ENCODE measurements around the gene VRK3.

Gene VRK3

DNA sequence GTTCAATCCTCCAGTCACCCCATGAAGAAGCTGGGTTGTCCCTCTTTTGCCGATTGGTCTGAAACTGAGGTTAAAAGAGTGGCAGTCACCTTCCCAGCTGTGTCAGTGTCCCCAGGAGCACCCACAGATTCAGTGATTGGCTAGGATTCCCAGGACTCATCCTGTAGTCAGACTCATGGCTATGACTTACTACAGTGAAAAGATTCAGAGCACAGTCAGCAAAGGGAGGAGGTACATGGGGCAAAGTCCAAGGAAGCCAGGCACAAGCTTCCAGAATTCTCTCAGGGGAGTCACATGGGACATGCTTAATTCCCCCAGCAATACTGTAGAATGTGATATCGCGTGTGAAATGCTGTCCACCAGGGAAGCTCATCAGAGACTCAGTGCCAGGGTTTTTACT, 14.8 kb upstream of the VRK3 start:
- Histone ChIP-seq H3K4me3 (ENCODE audit: low read depth in 1 of 2, low read length in 2 of 2) (no peak overlapping the region), H3K9me3 (ENCODE audit: insufficient read depth, low read length, severe bottlenecking) (peaks cover 12% of the 10 kb centered on the region), H3K4me1 (ENCODE audit: insufficient read depth, low read length) (no peaks in the 10 kb centered on the region), H3K4me2 (ENCODE audit: insufficient read depth, low read length) (no peak overlapping the region), H3K9ac (ENCODE audit: low read depth, low read length) (no peak overlapping the region), H3K27ac (ENCODE audit: low read length) (no peak overlapping the region), H4K20me1 (ENCODE audit: insufficient read depth, low read length) (peaks cover 27% of the 10 kb centered on the region), H3K36me3 (ENCODE audit: insufficient read depth, low read length) (peaks cover 90% of the 10 kb centered on the region), H2AFZ (ENCODE audit: low read depth, low read length) (no peak overlapping the region), H3K27me3 (ENCODE audit: insufficient read depth, low read length, poor library complexity) (no peaks in the 10 kb centered on the region), H3K79me2 (ENCODE audit: insufficient read depth, low read length) (peaks cover 32% of the 10 kb centered on the region)
- DNase-seq (no peak), ATAC-seq (ENCODE audit: insufficient read depth, low read depth) (no peak)
- TF ChIP-seq, protein P1, sequence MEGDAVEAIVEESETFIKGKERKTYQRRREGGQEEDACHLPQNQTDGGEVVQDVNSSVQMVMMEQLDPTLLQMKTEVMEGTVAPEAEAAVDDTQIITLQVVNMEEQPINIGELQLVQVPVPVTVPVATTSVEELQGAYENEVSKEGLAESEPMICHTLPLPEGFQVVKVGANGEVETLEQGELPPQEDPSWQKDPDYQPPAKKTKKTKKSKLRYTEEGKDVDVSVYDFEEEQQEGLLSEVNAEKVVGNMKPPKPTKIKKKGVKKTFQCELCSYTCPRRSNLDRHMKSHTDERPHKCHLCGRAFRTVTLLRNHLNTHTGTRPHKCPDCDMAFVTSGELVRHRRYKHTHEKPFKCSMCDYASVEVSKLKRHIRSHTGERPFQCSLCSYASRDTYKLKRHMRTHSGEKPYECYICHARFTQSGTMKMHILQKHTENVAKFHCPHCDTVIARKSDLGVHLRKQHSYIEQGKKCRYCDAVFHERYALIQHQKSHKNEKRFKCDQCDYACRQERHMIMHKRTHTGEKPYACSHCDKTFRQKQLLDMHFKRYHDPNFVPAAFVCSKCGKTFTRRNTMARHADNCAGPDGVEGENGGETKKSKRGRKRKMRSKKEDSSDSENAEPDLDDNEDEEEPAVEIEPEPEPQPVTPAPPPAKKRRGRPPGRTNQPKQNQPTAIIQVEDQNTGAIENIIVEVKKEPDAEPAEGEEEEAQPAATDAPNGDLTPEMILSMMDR (IDR thresholded peaks at IDR 0.05; ENCODE audit: borderline replicate concordance, extremely low read depth, low read length, poor library complexity, severe bottlenecking), result no peak
- TF ChIP-seq EZH2 (IDR thresholded peaks at IDR 0.05; ENCODE audit: borderline replicate concordance, low read depth, low read length, severe bottlenecking), result no peak

DNA sequence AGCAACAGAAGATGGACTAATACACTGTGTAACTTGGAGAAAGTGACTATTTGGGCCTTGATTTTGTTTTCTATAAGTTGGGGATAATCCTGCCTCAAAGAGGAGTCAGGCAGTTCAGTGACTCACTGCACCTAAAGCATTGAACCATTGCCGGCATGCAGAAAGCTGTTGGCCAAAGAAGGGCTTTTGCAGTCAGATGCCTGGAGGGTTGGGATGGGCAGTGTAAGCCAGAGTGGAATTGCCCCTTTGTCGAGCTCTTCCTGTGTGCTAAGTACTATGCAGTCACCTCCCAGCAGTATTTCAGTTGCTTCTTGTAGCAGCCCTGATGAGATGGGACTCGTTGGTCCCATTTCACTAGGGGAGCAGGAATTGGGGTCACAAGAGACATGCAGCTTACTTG, 11.7 kb upstream of the VRK3 start:
- Histone ChIP-seq H3K4me1 (ENCODE audit: insufficient read depth, low read length) (no peaks in the 10 kb centered on the region), H3K9me3 (ENCODE audit: insufficient read depth, low read length, severe bottlenecking) (no peaks in the 10 kb centered on the region), H3K27me3 (ENCODE audit: insufficient read depth, low read length, poor library complexity) (no peaks in the 10 kb centered on the region), H3K27ac (ENCODE audit: low read length) (no peak overlapping the region), H2AFZ (ENCODE audit: low read depth, low read length) (no peak overlapping the region), H3K36me3 (ENCODE audit: insufficient read depth, low read length) (peaks cover 90% of the 10 kb centered on the region), H4K20me1 (ENCODE audit: insufficient read depth, low read length) (peaks cover 48% of the 10 kb centered on the region), H3K4me3 (ENCODE audit: low read depth in 1 of 2, low read length in 2 of 2) (no peak overlapping the region), H3K4me2 (ENCODE audit: insufficient read depth, low read length) (no peak overlapping the region), H3K9ac (ENCODE audit: low read depth, low read length) (no peak overlapping the region), H3K79me2 (ENCODE audit: insufficient read depth, low read length) (peaks cover 63% of the 10 kb centered on the region)
- TF ChIP-seq, protein P1 (IDR thresholded peaks at IDR 0.05; ENCODE audit: borderline replicate concordance, extremely low read depth, low read length, poor library complexity, severe bottlenecking), result no peak
- no peak for TF ChIP-seq EZH2 (IDR thresholded peaks at IDR 0.05; ENCODE audit: borderline replicate concordance, low read depth, low read length, severe bottlenecking)
- DNase-seq (no peak), ATAC-seq (ENCODE audit: insufficient read depth, low read depth) (no peak)

DNA sequence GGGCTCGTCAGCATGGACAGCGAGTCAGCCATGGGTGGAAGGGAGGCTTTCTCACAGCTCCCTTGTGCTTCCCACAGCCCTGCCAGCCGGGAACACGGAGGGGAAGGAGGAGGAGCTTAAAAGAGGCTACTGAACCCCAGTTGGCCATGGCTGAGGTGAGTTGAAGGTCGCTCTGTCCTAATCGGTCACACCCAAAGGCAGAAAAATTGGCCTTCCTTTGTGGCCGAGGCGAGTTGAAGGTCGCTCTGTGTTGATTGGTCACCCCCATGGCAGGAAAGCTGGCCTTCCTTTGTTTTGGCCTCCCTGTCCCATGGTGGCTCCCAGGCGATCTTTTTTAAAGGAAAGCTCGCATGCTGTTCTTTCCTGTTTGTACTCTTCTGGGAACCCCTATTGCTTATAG, 5.8 kb upstream of the VRK3 start:
- TF ChIP-seq, protein P1 (IDR thresholded peaks at IDR 0.05; ENCODE audit: borderline replicate concordance, extremely low read depth, low read length, poor library complexity, severe bottlenecking), result no peak
- TF ChIP-seq EZH2 (IDR thresholded peaks at IDR 0.05; ENCODE audit: borderline replicate concordance, low read depth, low read length, severe bottlenecking), result no peak
- H3K79me2 ChIP-seq (ENCODE audit: insufficient read depth, low read length), result peaks cover 97% of the 10 kb centered on the region
- no peaks in the 10 kb centered on the region for H3K27me3 ChIP-seq (ENCODE audit: insufficient read depth, low read length, poor library complexity)
- H3K9ac ChIP-seq (ENCODE audit: low read depth, low read length), result no peak overlapping the region
- no peaks in the 10 kb centered on the region for H3K9me3 ChIP-seq (ENCODE audit: insufficient read depth, low read length, severe bottlenecking)
- H3K36me3 ChIP-seq (ENCODE audit: insufficient read depth, low read length), result peaks cover 71% of the 10 kb centered on the region
- H3K4me2 ChIP-seq (ENCODE audit: insufficient read depth, low read length), result no peak overlapping the region
- no peak overlapping the region for H2AFZ ChIP-seq (ENCODE audit: low read depth, low read length)
- no peak for ATAC-seq (ENCODE audit: insufficient read depth, low read depth)
- no peak overlapping the region for H3K4me3 ChIP-seq (ENCODE audit: low read depth in 1 of 2, low read length in 2 of 2)
- no peak for DNase-seq
- peaks cover 26% of the 10 kb centered on the region for H3K4me1 ChIP-seq (ENCODE audit: insufficient read depth, low read length)
- no peak overlapping the region for H3K27ac ChIP-seq (ENCODE audit: low read length)
- H4K20me1 ChIP-seq (ENCODE audit: insufficient read depth, low read length), result peaks cover 64% of the 10 kb centered on the region

DNA sequence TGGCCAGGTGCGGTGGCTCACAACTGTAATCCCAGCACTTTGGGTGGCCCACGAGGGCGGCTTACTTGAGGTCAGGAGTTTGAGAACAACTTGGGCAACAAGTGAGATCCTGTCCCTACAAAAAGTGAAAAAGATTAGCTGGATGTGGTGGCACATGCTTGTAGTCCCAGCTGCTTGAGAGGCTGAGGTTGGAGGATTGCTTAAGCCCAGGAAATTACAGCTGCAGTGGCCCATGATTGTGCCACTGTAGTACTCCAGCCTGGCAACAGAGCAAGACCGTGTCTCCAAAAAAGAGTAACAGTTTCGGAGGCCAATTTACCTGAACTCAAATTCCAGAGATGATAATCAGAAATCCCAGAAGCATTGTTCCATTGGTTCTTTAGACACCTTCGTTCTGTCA, 5.1 kb upstream of the VRK3 start:
- H3K4me1 ChIP-seq (ENCODE audit: insufficient read depth, low read length), result peaks cover 27% of the 10 kb centered on the region
- H3K9ac ChIP-seq (ENCODE audit: low read depth, low read length), result no peak overlapping the region
- no peak for ATAC-seq (ENCODE audit: insufficient read depth, low read depth)
- H3K9me3 ChIP-seq (ENCODE audit: insufficient read depth, low read length, severe bottlenecking), result no peaks in the 10 kb centered on the region
- H3K79me2 ChIP-seq (ENCODE audit: insufficient read depth, low read length), result peaks cover 91% of the 10 kb centered on the region
- DNase-seq, result no peak
- H3K27me3 ChIP-seq (ENCODE audit: insufficient read depth, low read length, poor library complexity), result no peaks in the 10 kb centered on the region
- peaks cover 58% of the 10 kb centered on the region for H4K20me1 ChIP-seq (ENCODE audit: insufficient read depth, low read length)
- H3K4me3 ChIP-seq (ENCODE audit: low read depth in 1 of 2, low read length in 2 of 2), result no peak overlapping the region
- peaks cover 63% of the 10 kb centered on the region for H3K36me3 ChIP-seq (ENCODE audit: insufficient read depth, low read length)
- H3K27ac ChIP-seq (ENCODE audit: low read length), result no peak overlapping the region
- no peak overlapping the region for H2AFZ ChIP-seq (ENCODE audit: low read depth, low read length)
- TF ChIP-seq EZH2 (IDR thresholded peaks at IDR 0.05; ENCODE audit: borderline replicate concordance, low read depth, low read length, severe bottlenecking), result no peak
- TF ChIP-seq, protein P1 (IDR thresholded peaks at IDR 0.05; ENCODE audit: borderline replicate concordance, extremely low read depth, low read length, poor library complexity, severe bottlenecking), result no peak
- H3K4me2 ChIP-seq (ENCODE audit: insufficient read depth, low read length), result no peak overlapping the region
